PC-9 (cell line): Measurements from ENCODE around the gene SLN. TPM values are rescaled to one million over a fixed set of nuclear protein-coding genes. Genes with fewer than 3 reads are reported as not detected.

Experiments used
- BruUV-seq: library from RNA; stranded (reverse); fragments of 400-500 nt; replicated peaks from 2 replicates; lab custom pipeline; 2021; lab: Mats Ljungman, UMichigan
- CTCF ChIA-PET: fragments of 300-600 bp; sonication (Branson Sonifier 250); formaldehyde crosslinking; loops from one replicate; lab custom pipeline; 2022; ENCODE audit warnings: antibody characterized with exemption; lab: Charles Lee
- POLR2A ChIA-PET: fragments of 300-600 bp; sonication (Branson Sonifier 250); formaldehyde crosslinking; loops from one replicate; lab custom pipeline; 2022; ENCODE audit warnings: antibody characterized with exemption; ENCODE audit not compliant: unreplicated experiment; lab: Charles Lee
- DNase-seq, 2 experiments: peaks; one replicate each; pipeline versions ENCODE4 v3.0.0 to v3.0.0-alpha.2; 2015 to 2022; ENCODE audit warnings: mixed read lengths in 1 of 2
- H2AFZ ChIP-seq: fragments of 200-600 bp; sonication (generic); 2 replicates; pipeline ENCODE4 v1.8.1; 2017; ENCODE audit warnings: antibody characterized with exemption
- H3F3A ChIP-seq: fragments of 200-600 bp; sonication (generic); 2 replicates; pipeline ENCODE4 v1.8.1; 2017; ENCODE audit warnings: antibody characterized with exemption, mild to moderate bottlenecking, low read depth; ENCODE audit not compliant: insufficient read depth
- H3K27ac ChIP-seq: fragments of 200-600 bp; sonication (generic); 2 replicates; pipeline ENCODE4 v1.6.1; 2016; ENCODE audit warnings: mixed run types
- H3K27me3 ChIP-seq: fragments of 200-600 bp; sonication (generic); 2 replicates; pipeline ENCODE4 v1.6.1; 2016; ENCODE audit warnings: low read depth, mixed run types; ENCODE audit not compliant: insufficient read depth
- H3K36me3 ChIP-seq: fragments of 200-600 bp; sonication (generic); 2 replicates; pipeline ENCODE4 v1.6.1; 2016; ENCODE audit warnings: low read depth, mixed run types
- H3K4me1 ChIP-seq: fragments of 200-600 bp; sonication (generic); replicated peaks from 2 replicates; pipeline ENCODE4 v1.6.1; 2016; ENCODE audit warnings: mixed run types; ENCODE audit not compliant: insufficient read depth
- H3K4me2 ChIP-seq: fragments of 200-600 bp; sonication (generic); 2 replicates; pipeline ENCODE4 v1.6.1; 2017; ENCODE audit warnings: mixed run types
- H3K4me3 ChIP-seq: fragments of 200-600 bp; sonication (generic); 2 replicates; pipeline ENCODE4 v1.6.1; 2016; ENCODE audit warnings: mixed run types
- H3K79me2 ChIP-seq: fragments of 200-600 bp; sonication (generic); 2 replicates; pipeline ENCODE4 v1.6.1; 2017; ENCODE audit warnings: low read depth, mixed run types
- H3K9me2 ChIP-seq: fragments of 200-600 bp; sonication (generic); 2 replicates; pipeline ENCODE4 v1.8.1; 2017; ENCODE audit warnings: mild to moderate bottlenecking; ENCODE audit not compliant: insufficient read depth
- H3K9me3 ChIP-seq: fragments of 200-600 bp; sonication (generic); 2 replicates; pipeline ENCODE4 v1.8.1; 2016; ENCODE audit warnings: low read depth; ENCODE audit not compliant: insufficient read depth
- H4K20me1 ChIP-seq: fragments of 200-600 bp; sonication (generic); 2 replicates; pipeline ENCODE4 v1.8.1; 2017; ENCODE audit not compliant: insufficient read depth
- EZH2 ChIP-seq: fragments of 200-600 bp; sonication (generic); IDR thresholded peaks from 2 replicates; pipeline ENCODE4 v1.8.0; 2017; ENCODE audit warnings: antibody characterized with exemption, low read depth
- intact Hi-C: fragments of 100-400 bp; cut with micrococcal nuclease; formaldehyde crosslinking; loops from one replicate; pipeline ENCODE4 v1.10.0; 2022; ENCODE audit not compliant: unreplicated experiment
- total RNA-seq: library from RNA; stranded (reverse); gene quantifications from 2 replicates; pipeline ENCODE4 v1.2.3, GENCODE V29; 2021
- TF ChIP-seq, protein P1 (sequence below): fragments of 200-600 bp; sonication (generic); conservative IDR thresholded peaks from 2 replicates; pipeline ENCODE4 v1.6.1; 2017; ENCODE audit warnings: mixed run types, antibody characterized with exemption, mild to moderate bottlenecking, moderate library complexity

SLN gene
- total RNA-seq, 1 experiment from 2014 or later = not detected

DNA sequence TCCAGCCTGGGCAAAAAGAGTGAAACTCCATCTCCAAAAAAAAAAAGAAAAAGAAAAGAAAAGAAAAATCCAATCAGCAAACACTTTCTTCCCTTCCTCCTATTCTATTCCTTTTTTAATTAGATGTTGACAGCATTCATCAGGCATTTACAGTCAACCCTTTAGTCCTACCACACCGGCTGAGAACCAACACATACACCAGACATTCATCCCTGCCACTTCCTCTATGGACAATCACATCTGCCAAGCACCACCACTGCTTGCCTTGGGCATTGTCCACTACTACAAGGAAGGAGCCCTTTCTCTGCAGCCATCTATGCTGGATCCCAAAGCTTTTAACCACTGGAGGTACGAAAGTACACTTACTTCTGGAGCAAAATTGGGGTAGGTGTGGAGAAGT is 9.4 kb upstream of the SLN start:
- Histone ChIP-seq H4K20me1 (no peaks in the 10 kb centered on the region), H2AFZ (no peak overlapping the region), H3K9me3 (no peaks in the 10 kb centered on the region), H3K9me2 (no peaks in the 10 kb centered on the region), H3K27ac (no peak overlapping the region), H3K4me3 (no peak overlapping the region), H3F3A (no peaks in the 10 kb centered on the region; the same call in 1 of the 2 replicates), H3K27me3 (no peaks in the 10 kb centered on the region), H3K36me3 (no peaks in the 10 kb centered on the region), H3K79me2 (no peaks in the 10 kb centered on the region), H3K4me2 (no peak overlapping the region), H3K4me1 (peaks cover 9% of the 10 kb centered on the region)
- intact Hi-C loops = no loop called here
- DNase-seq = no peak
- ChIA-PET CTCF (no interaction called here), POLR2A (no interaction called here)
- no peak for TF ChIP-seq EZH2
- TF ChIP-seq, protein P1, sequence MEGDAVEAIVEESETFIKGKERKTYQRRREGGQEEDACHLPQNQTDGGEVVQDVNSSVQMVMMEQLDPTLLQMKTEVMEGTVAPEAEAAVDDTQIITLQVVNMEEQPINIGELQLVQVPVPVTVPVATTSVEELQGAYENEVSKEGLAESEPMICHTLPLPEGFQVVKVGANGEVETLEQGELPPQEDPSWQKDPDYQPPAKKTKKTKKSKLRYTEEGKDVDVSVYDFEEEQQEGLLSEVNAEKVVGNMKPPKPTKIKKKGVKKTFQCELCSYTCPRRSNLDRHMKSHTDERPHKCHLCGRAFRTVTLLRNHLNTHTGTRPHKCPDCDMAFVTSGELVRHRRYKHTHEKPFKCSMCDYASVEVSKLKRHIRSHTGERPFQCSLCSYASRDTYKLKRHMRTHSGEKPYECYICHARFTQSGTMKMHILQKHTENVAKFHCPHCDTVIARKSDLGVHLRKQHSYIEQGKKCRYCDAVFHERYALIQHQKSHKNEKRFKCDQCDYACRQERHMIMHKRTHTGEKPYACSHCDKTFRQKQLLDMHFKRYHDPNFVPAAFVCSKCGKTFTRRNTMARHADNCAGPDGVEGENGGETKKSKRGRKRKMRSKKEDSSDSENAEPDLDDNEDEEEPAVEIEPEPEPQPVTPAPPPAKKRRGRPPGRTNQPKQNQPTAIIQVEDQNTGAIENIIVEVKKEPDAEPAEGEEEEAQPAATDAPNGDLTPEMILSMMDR = no peak
- no TSS peak for BruUV-seq

DNA sequence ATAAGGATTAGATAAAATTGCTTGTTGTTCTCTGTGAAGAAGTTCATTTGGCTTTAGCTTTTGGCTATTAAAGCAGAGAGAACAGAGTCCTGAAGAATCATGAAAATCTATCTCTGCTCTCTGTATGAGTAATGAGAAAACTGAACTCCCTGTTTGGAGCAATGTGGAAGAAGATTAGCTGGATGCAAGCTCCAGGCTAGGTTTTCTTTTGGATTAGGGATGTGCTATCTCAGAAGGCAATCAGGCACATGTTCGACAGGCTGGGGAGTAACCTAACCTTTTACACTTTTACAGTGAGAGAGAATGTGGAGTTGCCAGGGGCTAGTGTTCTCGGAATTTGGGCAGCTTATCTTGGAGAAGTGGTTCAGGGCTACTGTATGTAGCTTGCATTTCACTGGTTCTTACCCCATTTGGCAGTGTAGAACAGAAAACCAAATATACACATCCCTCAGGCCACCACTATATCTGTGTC is 8.5 kb upstream of the SLN start:
- Histone ChIP-seq H3K27me3 (no peaks in the 10 kb centered on the region), H3K79me2 (no peaks in the 10 kb centered on the region), H3F3A (no peaks in the 10 kb centered on the region; the same call in 1 of the 2 replicates), H4K20me1 (no peaks in the 10 kb centered on the region), H3K36me3 (no peaks in the 10 kb centered on the region), H3K4me1 (peaks cover 9% of the 10 kb centered on the region), H3K27ac (no peak overlapping the region), H3K4me3 (no peak overlapping the region), H2AFZ (no peak overlapping the region), H3K4me2 (no peak overlapping the region), H3K9me3 (no peaks in the 10 kb centered on the region), H3K9me2 (no peaks in the 10 kb centered on the region)
- intact Hi-C loops = no loop called here
- no peak for DNase-seq
- ChIA-PET CTCF (no interaction called here), POLR2A (no interaction called here)
- BruUV-seq = no TSS peak
- TF ChIP-seq, protein P1 = no peak
- no peak for TF ChIP-seq EZH2

DNA sequence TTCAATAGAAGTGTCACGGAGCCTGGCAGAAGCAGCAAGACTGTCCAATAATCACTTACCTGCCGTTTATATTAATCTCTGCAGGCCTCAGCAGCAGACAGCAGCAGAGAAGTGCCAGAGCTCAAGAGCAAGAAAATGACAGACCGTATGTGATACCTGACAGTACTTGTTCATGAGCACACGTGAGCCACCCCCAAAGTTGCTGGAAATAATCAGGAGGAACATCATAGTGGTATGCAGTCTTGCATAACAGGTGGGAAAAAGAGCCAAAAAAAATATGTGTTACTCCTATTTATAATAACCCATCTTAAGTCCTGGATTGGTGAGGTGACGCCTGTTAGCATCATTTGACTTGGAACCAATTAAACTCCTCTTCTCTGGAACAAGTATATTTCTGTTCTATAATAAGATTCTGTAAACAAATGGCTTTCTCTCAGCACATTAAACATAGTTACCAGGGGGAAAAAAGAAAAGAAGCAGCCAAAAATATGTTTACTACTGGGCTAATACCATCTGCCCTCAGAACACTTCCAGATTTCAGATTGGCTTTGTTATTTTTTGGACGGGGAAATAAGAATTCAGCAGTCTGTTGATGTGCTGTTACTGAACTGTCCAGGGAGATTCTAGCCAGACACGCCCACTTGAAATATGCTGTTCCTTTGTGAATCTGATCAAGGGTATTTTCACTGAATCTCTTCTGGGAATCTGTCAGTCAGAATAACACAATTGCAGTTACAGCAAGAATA is 7.9 kb upstream of the SLN start:
- H3K36me3 ChIP-seq = no peaks in the 10 kb centered on the region
- no peak overlapping the region for H2AFZ ChIP-seq
- H3K9me2 ChIP-seq = no peaks in the 10 kb centered on the region
- CTCF ChIA-PET = no interaction called here
- no peak overlapping the region for H3K27ac ChIP-seq
- H4K20me1 ChIP-seq = no peaks in the 10 kb centered on the region
- H3K4me1 ChIP-seq = peaks cover 9% of the 10 kb centered on the region
- no peak for DNase-seq
- TF ChIP-seq EZH2 = no peak
- TF ChIP-seq, protein P1 = no peak
- H3F3A ChIP-seq = no peaks in the 10 kb centered on the region; the same call in 1 of the 2 replicates
- no TSS peak for BruUV-seq
- H3K79me2 ChIP-seq = no peaks in the 10 kb centered on the region
- H3K9me3 ChIP-seq = no peaks in the 10 kb centered on the region
- POLR2A ChIA-PET = no interaction called here
- no peaks in the 10 kb centered on the region for H3K27me3 ChIP-seq
- H3K4me3 ChIP-seq = no peak overlapping the region
- intact Hi-C loops = no loop called here
- no peak overlapping the region for H3K4me2 ChIP-seq
